HEK293 (cell line): Measurements from ENCODE around the gene ALDH18A1.

Source experiments
- CTCF ChIA-PET: fragments of 350-600 bp; formaldehyde crosslinking; extraction: SDS; loops from one replicate; lab custom pipeline; 2021; ENCODE audit warnings: antibody characterized with exemption; lab: Yijun Ruan, JAX
- POLR2A ChIA-PET: fragments of 300-600 bp; formaldehyde crosslinking; extraction: SDS; loops from one replicate; lab custom pipeline; 2020; ENCODE audit warnings: antibody characterized with exemption, inconsistent platforms; lab: Yijun Ruan, JAX
- H3K27ac ChIP-seq: fragments of 200-500 bp; sonication (Bioruptor generic); 2 replicates; pipeline ENCODE4 v1.5.1; 2014; ENCODE audit warnings: low read depth, low read length, control low read depth, inconsistent platforms; ENCODE audit errors: extremely low read depth
- H3K36me3 ChIP-seq, 2 experiments: fragments of 200-500 bp in 1 of 2; sonication (Bioruptor generic) in 1 of 2; 1 replicate in 1 of 2; 2 replicates in 1 of 2; pipeline ENCODE4 v1.5.1; 2014 to 2017; ENCODE audit warnings: inconsistent platforms in 2 of 2, low read length in 2 of 2; ENCODE audit not compliant: control insufficient read depth in 2 of 2, insufficient read depth in 1 of 2
- H3K4me1 ChIP-seq: fragments of 200-500 bp; sonication (Bioruptor generic); 2 replicates; pipeline ENCODE4 v1.5.1; 2014; ENCODE audit warnings: mild to moderate bottlenecking, low read length, inconsistent platforms; ENCODE audit not compliant: control insufficient read depth, insufficient read depth
- H3K4me3 ChIP-seq: 2 replicates; pipeline ENCODE4 v1.5.1; 2011; ENCODE audit warnings: low read depth, mild to moderate bottlenecking, control low read depth, low read length, moderate library complexity
- H3K9me3 ChIP-seq: fragments of 200-500 bp; sonication (Bioruptor generic); 2 replicates; pipeline ENCODE4 v1.5.1; 2014; ENCODE audit warnings: low read depth, low read length, inconsistent platforms; ENCODE audit not compliant: control insufficient read depth, insufficient read depth
- AEBP2 ChIP-seq: fragments of 450-650 bp; formaldehyde crosslinking; IDR thresholded peaks from 2 replicates; pipeline ENCODE4 v1.5.1; 2016; ENCODE audit warnings: missing biosample characterization, missing genetic modification characterization, borderline replicate concordance
- EGR2 ChIP-seq: fragments of 450-650 bp; formaldehyde crosslinking; IDR thresholded peaks from 2 replicates; pipeline ENCODE4 v1.5.1; 2016; ENCODE audit warnings: low read depth, missing biosample characterization, missing genetic modification characterization
- HOXA7 ChIP-seq: sonication (generic); formaldehyde crosslinking; IDR thresholded peaks from 2 replicates; pipeline ENCODE4 v1.8.1; 2022; ENCODE audit warnings: missing genetic modification reagents, borderline replicate concordance
- HOXD13 ChIP-seq: sonication (generic); formaldehyde crosslinking; IDR thresholded peaks from 2 replicates; pipeline ENCODE4 v1.8.0; 2022; ENCODE audit warnings: missing genetic modification reagents, borderline replicate concordance
- PRDM10 ChIP-seq: fragments of 450-650 bp; formaldehyde crosslinking; IDR thresholded peaks from 2 replicates; pipeline ENCODE4 v1.5.1; 2016; ENCODE audit warnings: missing biosample characterization, missing genetic modification characterization
- PRDM4 ChIP-seq: fragments of 450-650 bp; formaldehyde crosslinking; IDR thresholded peaks from 2 replicates; pipeline ENCODE4 v1.5.1; 2017; ENCODE audit warnings: missing biosample characterization, missing genetic modification characterization
- SCRT1 ChIP-seq: fragments of 450-650 bp; formaldehyde crosslinking; IDR thresholded peaks from 2 replicates; pipeline ENCODE4 v1.5.1; 2016; ENCODE audit warnings: missing biosample characterization, missing genetic modification characterization, borderline replicate concordance
- SP2 ChIP-seq: fragments of 450-650 bp; formaldehyde crosslinking; IDR thresholded peaks from 2 replicates; pipeline ENCODE4 v1.5.1; 2016; ENCODE audit warnings: missing biosample characterization, missing genetic modification characterization
- ZFP41 ChIP-seq: fragments of 450-650 bp; formaldehyde crosslinking; IDR thresholded peaks from 2 replicates; pipeline ENCODE4 v1.5.1; 2016; ENCODE audit warnings: missing biosample characterization, missing genetic modification characterization, borderline replicate concordance
- ZIC2 ChIP-seq: fragments of 450-650 bp; formaldehyde crosslinking; IDR thresholded peaks from 2 replicates; pipeline ENCODE4 v1.5.1; 2016; ENCODE audit warnings: missing biosample characterization, missing genetic modification characterization
- ZNF121 ChIP-seq: fragments of 450-650 bp; formaldehyde crosslinking; IDR thresholded peaks from 2 replicates; pipeline ENCODE4 v1.5.1; 2016; ENCODE audit warnings: missing biosample characterization, missing genetic modification characterization
- ZNF184 ChIP-seq: fragments of 450-650 bp; IDR thresholded peaks from 2 replicates; pipeline ENCODE4 v1.5.1; 2018; ENCODE audit warnings: missing biosample characterization, mild to moderate bottlenecking, missing genetic modification characterization
- ZNF266 ChIP-seq: fragments of 450-650 bp; formaldehyde crosslinking; IDR thresholded peaks from 2 replicates; pipeline ENCODE4 v1.5.1; 2016; ENCODE audit warnings: missing biosample characterization, missing genetic modification characterization, low read depth
- ZNF341 ChIP-seq: fragments of 450-650 bp; formaldehyde crosslinking; IDR thresholded peaks from 2 replicates; pipeline ENCODE4; 2016; ENCODE audit warnings: low read depth, missing biosample characterization, missing genetic modification characterization
- ZNF433 ChIP-seq: fragments of 450-650 bp; formaldehyde crosslinking; IDR thresholded peaks from 2 replicates; pipeline ENCODE4 v1.5.1; 2016; ENCODE audit warnings: missing biosample characterization, missing genetic modification characterization, low read depth
- ZNF488 ChIP-seq: fragments of 450-650 bp; formaldehyde crosslinking; IDR thresholded peaks from 2 replicates; pipeline ENCODE4 v1.5.1; 2016; ENCODE audit warnings: missing biosample characterization, missing genetic modification characterization
- ZNF530 ChIP-seq: fragments of 450-650 bp; formaldehyde crosslinking; IDR thresholded peaks from 2 replicates; pipeline ENCODE4 v1.5.1; 2016; ENCODE audit warnings: low read depth, missing biosample characterization, missing genetic modification characterization
- ZNF544 ChIP-seq: fragments of 450-650 bp; formaldehyde crosslinking; IDR thresholded peaks from 2 replicates; pipeline ENCODE4 v1.5.0; 2017; ENCODE audit warnings: missing biosample characterization, missing genetic modification characterization
- ZNF621 ChIP-seq: fragments of 450-650 bp; formaldehyde crosslinking; IDR thresholded peaks from 2 replicates; pipeline ENCODE4 v1.5.1; 2017; ENCODE audit warnings: missing biosample characterization, missing genetic modification characterization
- ZNF701 ChIP-seq: fragments of 450-650 bp; formaldehyde crosslinking; IDR thresholded peaks from 2 replicates; pipeline ENCODE4 v1.5.1; 2016; ENCODE audit warnings: missing biosample characterization, missing genetic modification characterization
- ZSCAN23 ChIP-seq: fragments of 450-650 bp; formaldehyde crosslinking; IDR thresholded peaks from 2 replicates; pipeline ENCODE4 v1.5.1; 2016; ENCODE audit warnings: missing biosample characterization, missing genetic modification characterization

ALDH18A1 gene

GRCh38 chr10:95565336-95565735, 91.2 kb downstream of the ALDH18A1 start:
- POLR2A ChIA-PET, result interaction anchor here (0.5 kb wide), 1 partner anchor 21 kb away, joined by 4 read pairs; no protein-coding TSS in a partner anchor
- H3K27ac ChIP-seq, result no peak overlapping the region
- no peaks in the 10 kb centered on the region for H3K9me3 ChIP-seq
- no peak overlapping the region for H3K4me3 ChIP-seq
- CTCF ChIA-PET, result no interaction called here
- no peaks in the 10 kb centered on the region for H3K36me3 ChIP-seq
- TF ChIP-seq SP2 (no peak), ZNF266 (tag by site-specific recombination) (no peak), PRDM10 (tag by site-specific recombination) (no peak), ZNF701 (no peak), ZNF621 (tag by site-specific recombination) (no peak), SCRT1 (tag by site-specific recombination) (no peak)
- 0 out of 2 replicates have a peak, but pooled peaks cover 2% of the 10 kb centered on the region for H3K4me1 ChIP-seq

GRCh38 chr10:95564291-95564690, 92.2 kb downstream of the ALDH18A1 start:
- Histone ChIP-seq H3K4me1 (peaks cover 5% of the 10 kb centered on the region; the same call in 1 of the 2 replicates), H3K36me3 (no peaks in the 10 kb centered on the region), H3K4me3 (no peak overlapping the region), H3K27ac (no peak overlapping the region), H3K9me3 (no peaks in the 10 kb centered on the region)
- POLR2A ChIA-PET, result no interaction called here
- CTCF ChIA-PET, result no interaction called here
- TF ChIP-seq PRDM4 (no peak), AEBP2 (tag by site-specific recombination) (no peak), EGR2 (tag by site-specific recombination) (no peak), ZNF488 (tag by site-specific recombination) (no peak), ZNF530 (tag by site-specific recombination) (no peak), HOXD13 (CRISPR knock-in tag) (no peak), HOXA7 (CRISPR knock-in tag) (no peak), ZNF121 (tag by site-specific recombination) (no peak), ZSCAN23 (no peak), ZNF184 (tag by site-specific recombination) (no peak), ZNF433 (tag by site-specific recombination) (no peak), ZFP41 (tag by site-specific recombination) (no peak), ZNF341 (tag by site-specific recombination) (no peak), ZNF544 (tag by site-specific recombination) (no peak), ZIC2 (tag by site-specific recombination) (no peak)
- TF ChIP-seq, all 188 proteins: peak for 0
